H1 (cell line): ENCODE results near the gene APOC1. TPM values are rescaled to one million over a fixed set of nuclear protein-coding genes. Genes with fewer than 3 reads are reported as not detected.

Experiments used
- CTCF ChIA-PET: fragments of 300-600 bp; sonication (Branson Sonifier 250); formaldehyde crosslinking; loops from one replicate; lab custom pipeline; 2021; ENCODE audit not compliant: partially characterized antibody; lab: Charles Lee
- POLR2A ChIA-PET: fragments of 300-600 bp; sonication (Branson Sonifier 250); formaldehyde crosslinking; loops from one replicate; lab custom pipeline; 2021; ENCODE audit warnings: inconsistent platforms; ENCODE audit not compliant: partially characterized antibody; lab: Charles Lee
- DNase-seq, 2 experiments: peaks; one replicate each; pipeline versions ENCODE4 v3.0.0 to v3.0.0-alpha.2; 2010 to 2022; ENCODE audit warnings: low spot score in 2 of 2, low read depth in 1 of 2, mixed read lengths in 1 of 2
- FAIRE-seq: peaks from 2 replicates; lab custom pipeline; 2011; peaks lifted over from hg19 to GRCh38; lab: Jason Lieb, UNC
- H2AFZ ChIP-seq: 2 replicates; pipeline ENCODE4 v1.8.1; 2012; ENCODE audit warnings: low read length, inconsistent platforms
- H2AK5ac ChIP-seq: 2 replicates; pipeline ENCODE4 v1.6.1; 2013; ENCODE audit warnings: low read depth, low read length
- H2BK120ac ChIP-seq: replicated peaks from 2 replicates; pipeline ENCODE3; 2013; ENCODE audit warnings: low read depth, low read length, inconsistent platforms
- H2BK12ac ChIP-seq: 2 replicates; pipeline ENCODE4 v1.6.1; 2013; ENCODE audit warnings: low read depth, low read length
- H2BK15ac ChIP-seq: 2 replicates; pipeline ENCODE4 v1.6.1; 2013; ENCODE audit warnings: low read length
- H2BK20ac ChIP-seq: 2 replicates; pipeline ENCODE4 v1.6.1; 2013; ENCODE audit warnings: low read length
- H2BK5ac ChIP-seq: 2 replicates; pipeline ENCODE4 v1.6.1; 2013; ENCODE audit warnings: low read depth, low read length
- H3K14ac ChIP-seq: 2 replicates; pipeline ENCODE4 v1.6.1; 2013; ENCODE audit warnings: inconsistent platforms; ENCODE audit not compliant: insufficient read length
- H3K18ac ChIP-seq: 2 replicates; pipeline ENCODE4 v1.6.1; 2013; ENCODE audit warnings: low read length; ENCODE audit errors: extremely low read depth
- H3K23ac ChIP-seq: 2 replicates; pipeline ENCODE4 v1.6.1; 2013; ENCODE audit warnings: inconsistent platforms; ENCODE audit not compliant: insufficient read length
- H3K23me2 ChIP-seq: 2 replicates; pipeline ENCODE4 v1.6.1; 2013; ENCODE audit warnings: low read depth, low read length
- H3K27ac ChIP-seq: 2 replicates; pipeline ENCODE4 v1.6.1; 2011; ENCODE audit warnings: low read depth, low read length, inconsistent platforms
- H3K27me3 ChIP-seq, 4 experiments: replicated peaks in 1 of 4; 1 replicate in 1 of 4; 2 replicates in 3 of 4; pipeline versions ENCODE4 v1.6.1 to v1.8.1; 2011 to 2013; ENCODE audit warnings: low read length in 3 of 4, mild to moderate bottlenecking in 3 of 4, inconsistent platforms in 2 of 4, mixed read lengths in 2 of 4, moderate library complexity in 1 of 4; ENCODE audit not compliant: control insufficient read depth in 3 of 4, insufficient read depth in 3 of 4; ENCODE audit errors: extremely low read depth in 1 of 4
- H3K36me3 ChIP-seq, 4 experiments: 2 replicates each; pipeline versions ENCODE4 v1.6.1 to v1.8.1; 2011 to 2013; ENCODE audit warnings: mild to moderate bottlenecking in 4 of 4, low read length in 3 of 4, moderate library complexity in 2 of 4, control low read depth in 1 of 4, inconsistent platforms in 1 of 4; ENCODE audit not compliant: insufficient read depth in 4 of 4, control insufficient read depth in 2 of 4
- H3K4ac ChIP-seq: replicated peaks from 2 replicates; pipeline ENCODE3; 2013; ENCODE audit warnings: low read length, low read depth, mixed read lengths, inconsistent platforms; ENCODE audit not compliant: insufficient read length
- H3K4me1 ChIP-seq, 4 experiments: replicated peaks in 1 of 4; 1 replicate in 1 of 4; 2 replicates in 3 of 4; pipeline versions ENCODE4 v1.6.1 to v1.8.1; 2011 to 2013; ENCODE audit warnings: low read length in 3 of 4, inconsistent platforms in 2 of 4, mixed read lengths in 1 of 4; ENCODE audit not compliant: insufficient read depth in 4 of 4, control insufficient read depth in 3 of 4
- H3K4me2 ChIP-seq, 2 experiments: 2 replicates each; pipeline versions ENCODE4 v1.6.1 to v1.8.1; 2011 to 2013; ENCODE audit warnings: low read depth in 2 of 2, low read length in 2 of 2, control low read depth in 1 of 2, inconsistent platforms in 1 of 2, mild to moderate bottlenecking in 1 of 2; ENCODE audit not compliant: insufficient read depth in 1 of 2
- H3K4me3 ChIP-seq, 4 experiments: fragments of 200-600, 300-600 bp in 1 of 4; sonication (generic), shearing (Covaris generic), sonication (Bioruptor Twin) in 1 of 4; 2 replicates each; pipeline versions ENCODE4 v1.5.1 to v1.8.1; 2011 to 2016; ENCODE audit warnings: low read length in 4 of 4, low read depth in 3 of 4, control low read depth in 2 of 4, inconsistent platforms in 2 of 4, mild to moderate bottlenecking in 2 of 4, mixed read lengths in 1 of 4, moderate library complexity in 1 of 4; ENCODE audit not compliant: insufficient read depth in 2 of 4; ENCODE audit errors: extremely low read depth in 1 of 4
- H3K56ac ChIP-seq: replicated peaks from 2 replicates; pipeline ENCODE3; 2013; ENCODE audit warnings: low read depth, mild to moderate bottlenecking, mixed read lengths, low read length, inconsistent platforms; ENCODE audit not compliant: insufficient read length
- H3K79me1 ChIP-seq: 2 replicates; pipeline ENCODE4 v1.6.1; 2013; ENCODE audit warnings: low read depth, low read length, control low read depth
- H3K79me2 ChIP-seq, 2 experiments: 2 replicates each; pipeline versions ENCODE4 v1.6.1 to v1.8.1; 2012 to 2013; ENCODE audit warnings: low read length in 2 of 2, mild to moderate bottlenecking in 2 of 2, inconsistent platforms in 1 of 2; ENCODE audit not compliant: insufficient read depth in 2 of 2, control insufficient read depth in 1 of 2
- H3K9ac ChIP-seq, 4 experiments: replicated peaks in 1 of 4; 1 replicate in 1 of 4; 2 replicates in 3 of 4; pipeline versions ENCODE4 v1.6.1 to v1.8.1; 2011 to 2013; ENCODE audit warnings: low read depth in 3 of 4, low read length in 3 of 4, control low read depth in 2 of 4, mild to moderate bottlenecking in 2 of 4, moderate library complexity in 2 of 4, inconsistent platforms in 1 of 4; ENCODE audit errors: extremely low read depth in 1 of 4
- H3K9me3 ChIP-seq, 2 experiments: 2 replicates each; pipeline versions ENCODE4 v1.6.1 to v1.8.1; 2012 to 2013; ENCODE audit warnings: mild to moderate bottlenecking in 2 of 2, moderate library complexity in 2 of 2, control low read depth in 1 of 2, inconsistent platforms in 1 of 2, low read depth in 1 of 2, low read length in 1 of 2, mixed read lengths in 1 of 2; ENCODE audit not compliant: insufficient read depth in 2 of 2
- H4K20me1 ChIP-seq, 2 experiments: replicated peaks in 1 of 2; 2 replicates each; pipeline versions ENCODE3 to v1.8.1; 2011 to 2013; ENCODE audit warnings: inconsistent platforms in 2 of 2, low read length in 2 of 2, mild to moderate bottlenecking in 1 of 2; ENCODE audit not compliant: insufficient read depth in 2 of 2, control insufficient read depth in 1 of 2
- H4K5ac ChIP-seq: 2 replicates; pipeline ENCODE4 v1.6.1; 2013; ENCODE audit warnings: low read length, low read depth, mixed read lengths, inconsistent platforms; ENCODE audit not compliant: insufficient read length
- H4K8ac ChIP-seq: 2 replicates; pipeline ENCODE4 v1.8.0; 2013; ENCODE audit warnings: mild to moderate bottlenecking, moderate library complexity, low read length, inconsistent platforms; ENCODE audit not compliant: insufficient read depth; ENCODE audit errors: extremely low read depth
- H4K91ac ChIP-seq: replicated peaks from 2 replicates; pipeline ENCODE3; 2013; ENCODE audit warnings: low read length, mixed read lengths, inconsistent platforms; ENCODE audit not compliant: insufficient read length
- BACH1 ChIP-seq: IDR thresholded peaks from 2 replicates; pipeline ENCODE4 v1.6.1; 2012; ENCODE audit warnings: low read length, improper control_type of control experiment
- POLR2AphosphoS5 ChIP-seq: IDR thresholded peaks from 2 replicates; pipeline ENCODE4 v1.6.1; 2011; ENCODE audit warnings: low read depth, low read length
- SAP30 ChIP-seq: fragments of 300-600 bp; sonication (generic); IDR thresholded peaks from 2 replicates; pipeline ENCODE4 v1.7.1; 2012; ENCODE audit warnings: low read length, moderate library complexity, mild to moderate bottlenecking, inconsistent platforms; ENCODE audit not compliant: insufficient read depth, insufficient replicate concordance
- WGBS, 2 experiments: shearing (Covaris generic) in 1 of 2; methylation state at CpG; one replicate each; pipeline versions ENCODE4 v1.1.6 to v1.1.7; 2013 to 2015; ENCODE audit warnings: low lambda C conversion rate in 2 of 2, mixed read lengths in 2 of 2, inconsistent platforms in 1 of 2, low coverage in 1 of 2, missing lambda C conversion rate in 1 of 2; ENCODE audit not compliant: insufficient replicate concordance in 2 of 2, insufficient coverage in 1 of 2, insufficient read length in 1 of 2; ENCODE audit errors: extremely low coverage in 1 of 2, missing lambda C conversion rate in 1 of 2; 5-methylcytosine and 5-hydroxymethylcytosine counted together
- polyA plus RNA-seq, 7 experiments: library from polyadenylated mRNA; depleted of rRNA in 3 of 7; stranded (reverse) in 5 of 7; unstranded in 2 of 7; fragments of >200 nt in 5 of 7; fragments of 200-250 nt in 2 of 7; gene quantifications; 1 replicate in 5 of 7; 2 replicates in 1 of 7; 4 replicates in 1 of 7; pipeline versions ENCODE4 v1.2.1 to v1.2.3, GENCODE V29; 2011 to 2013; ENCODE audit warnings: missing spikeins in 2 of 7, mixed read lengths in 2 of 7
- total RNA-seq: library from RNA; stranded (reverse); fragmentation: NEBNext Ultra II Directional; extraction: Animal tissue kit (Norgen Biotek cat#: 25700); gene quantifications from 2 replicates; pipeline ENCODE4 v1.2.1, GENCODE V29; 2021

The APOC1 gene
- total and polyA plus RNA-seq, 2 of the 8 experiments (the other 6 are each of a cell fraction or from before 2014, with no cell fraction given): 55.8 to 78.2 TPM

GRCh38 chr19:44897835-44898234, 16.6 kb upstream of the APOC1 start:
- Histone ChIP-seq H2BK15ac (no peak overlapping the region), H3K27me3 (no peaks in the 10 kb centered on the region), H4K20me1 (peaks cover 9 to 36% of the 10 kb centered on the region in 2 experiments), H3K79me2 (peaks cover 0 to 28% of the 10 kb centered on the region in 2 experiments; a peak in 2 of 4 replicates), H3K23ac (no peak overlapping the region), H3K18ac (no peak overlapping the region), H3K4ac (no peak overlapping the region), H3K4me3 (no peak overlapping the region), H2BK12ac (no peak overlapping the region), H2BK20ac (no peak overlapping the region), H2BK120ac (no peak overlapping the region), H2AK5ac (no peak overlapping the region), H3K56ac (no peak overlapping the region), H3K9me3 (no peaks in the 10 kb centered on the region), H3K9ac (no peak overlapping the region), H3K14ac (no peak overlapping the region), H2BK5ac (no peak overlapping the region), H3K4me1 (no peaks in the 10 kb centered on the region), H3K23me2 (no peaks in the 10 kb centered on the region), H4K91ac (no peak overlapping the region), H3K79me1 (peaks cover 13% of the 10 kb centered on the region), H3K36me3 (peaks cover 42 to 72% (median 67%) of the 10 kb centered on the region in 4 experiments), H3K27ac (no peak overlapping the region), H2AFZ (no peak overlapping the region), H4K5ac (no peak overlapping the region), H4K8ac (no peak overlapping the region), H3K4me2 (no peak overlapping the region)
- POLR2A ChIA-PET: interaction anchor here (0.6 to 9.8 kb wide), 8 partner anchors 8 to 89 kb away, joined by 3 to 247 read pairs (median 4); partner anchors contain the start of genes APOE, NECTIN2 and TOMM40
- DNase-seq (no peak), FAIRE-seq (no peak)
- CTCF ChIA-PET: interaction anchor here (0.6 to 1.3 kb wide), 5 partner anchors 40 to 1682 kb away, joined by 3 to 4 read pairs (median 3); no protein-coding TSS in a partner anchor
- TF ChIP-seq BACH1 (no peak), SAP30 (no peak), POLR2AphosphoS5 (peak; percentile 61; the same call in 1 of the 2 replicates)
- 90% methylated on average over 8 of the region's 8 CpGs; no CpG with 5 or more reads in 1 of the 2 experiments for WGBS, 2 experiments
